Measurements from ENCODE around the gene NAA25.

- TF ChIP-seq POLR2AphosphoS5 (IDR thresholded peaks at IDR 0.05; ENCODE audit: borderline replicate concordance, low read depth, low read length) (no peak), EZH2 (IDR thresholded peaks at IDR 0.05) (no peak), FOXP2 (optimal IDR thresholded peaks at IDR 0.05; ENCODE audit: control extremely low read depth, extremely low read length, insufficient read depth) (no peak)
Observed at GRCh38 chr12:112018571-112019237, 89.9 kb downstream of the NAA25 start.
